H1 (cell line): ENCODE results near the gene ZIC5. TPM values are rescaled to one million over a fixed set of nuclear protein-coding genes. Genes with fewer than 3 reads are reported as not detected.

Source experiments
- CTCF ChIA-PET: fragments of 300-600 bp; sonication (Branson Sonifier 250); formaldehyde crosslinking; loops from one replicate; lab custom pipeline; 2021; ENCODE audit not compliant: partially characterized antibody; lab: Charles Lee
- POLR2A ChIA-PET: fragments of 300-600 bp; sonication (Branson Sonifier 250); formaldehyde crosslinking; loops from one replicate; lab custom pipeline; 2021; ENCODE audit warnings: inconsistent platforms; ENCODE audit not compliant: partially characterized antibody; lab: Charles Lee
- DNase-seq, 2 experiments: peaks; one replicate each; pipeline versions ENCODE4 v3.0.0 to v3.0.0-alpha.2; 2010 to 2022; ENCODE audit warnings: low spot score in 2 of 2, low read depth in 1 of 2, mixed read lengths in 1 of 2
- FAIRE-seq: peaks from 2 replicates; lab custom pipeline; 2011; peaks lifted over from hg19 to GRCh38; lab: Jason Lieb, UNC
- H2AFZ ChIP-seq: 2 replicates; pipeline ENCODE4 v1.8.1; 2012; ENCODE audit warnings: low read length, inconsistent platforms
- H2AK5ac ChIP-seq: 2 replicates; pipeline ENCODE4 v1.6.1; 2013; ENCODE audit warnings: low read depth, low read length
- H2BK120ac ChIP-seq: replicated peaks from 2 replicates; pipeline ENCODE3; 2013; ENCODE audit warnings: low read depth, low read length, inconsistent platforms
- H2BK12ac ChIP-seq: 2 replicates; pipeline ENCODE4 v1.6.1; 2013; ENCODE audit warnings: low read depth, low read length
- H2BK15ac ChIP-seq: 2 replicates; pipeline ENCODE4 v1.6.1; 2013; ENCODE audit warnings: low read length
- H2BK20ac ChIP-seq: 2 replicates; pipeline ENCODE4 v1.6.1; 2013; ENCODE audit warnings: low read length
- H2BK5ac ChIP-seq: 2 replicates; pipeline ENCODE4 v1.6.1; 2013; ENCODE audit warnings: low read depth, low read length
- H3K14ac ChIP-seq: 2 replicates; pipeline ENCODE4 v1.6.1; 2013; ENCODE audit warnings: inconsistent platforms; ENCODE audit not compliant: insufficient read length
- H3K18ac ChIP-seq: 2 replicates; pipeline ENCODE4 v1.6.1; 2013; ENCODE audit warnings: low read length; ENCODE audit errors: extremely low read depth
- H3K23ac ChIP-seq: 2 replicates; pipeline ENCODE4 v1.6.1; 2013; ENCODE audit warnings: inconsistent platforms; ENCODE audit not compliant: insufficient read length
- H3K23me2 ChIP-seq: 2 replicates; pipeline ENCODE4 v1.6.1; 2013; ENCODE audit warnings: low read depth, low read length
- H3K27ac ChIP-seq: 2 replicates; pipeline ENCODE4 v1.6.1; 2011; ENCODE audit warnings: low read depth, low read length, inconsistent platforms
- H3K27me3 ChIP-seq, 4 experiments: replicated peaks in 1 of 4; 1 replicate in 1 of 4; 2 replicates in 3 of 4; pipeline versions ENCODE4 v1.6.1 to v1.8.1; 2011 to 2013; ENCODE audit warnings: low read length in 3 of 4, mild to moderate bottlenecking in 3 of 4, inconsistent platforms in 2 of 4, mixed read lengths in 2 of 4, moderate library complexity in 1 of 4; ENCODE audit not compliant: control insufficient read depth in 3 of 4, insufficient read depth in 3 of 4; ENCODE audit errors: extremely low read depth in 1 of 4
- H3K36me3 ChIP-seq, 4 experiments: 2 replicates each; pipeline versions ENCODE4 v1.6.1 to v1.8.1; 2011 to 2013; ENCODE audit warnings: mild to moderate bottlenecking in 4 of 4, low read length in 3 of 4, moderate library complexity in 2 of 4, control low read depth in 1 of 4, inconsistent platforms in 1 of 4; ENCODE audit not compliant: insufficient read depth in 4 of 4, control insufficient read depth in 2 of 4
- H3K4ac ChIP-seq: replicated peaks from 2 replicates; pipeline ENCODE3; 2013; ENCODE audit warnings: low read length, low read depth, mixed read lengths, inconsistent platforms; ENCODE audit not compliant: insufficient read length
- H3K4me1 ChIP-seq, 4 experiments: replicated peaks in 1 of 4; 1 replicate in 1 of 4; 2 replicates in 3 of 4; pipeline versions ENCODE4 v1.6.1 to v1.8.1; 2011 to 2013; ENCODE audit warnings: low read length in 3 of 4, inconsistent platforms in 2 of 4, mixed read lengths in 1 of 4; ENCODE audit not compliant: insufficient read depth in 4 of 4, control insufficient read depth in 3 of 4
- H3K4me2 ChIP-seq, 2 experiments: 2 replicates each; pipeline versions ENCODE4 v1.6.1 to v1.8.1; 2011 to 2013; ENCODE audit warnings: low read depth in 2 of 2, low read length in 2 of 2, control low read depth in 1 of 2, inconsistent platforms in 1 of 2, mild to moderate bottlenecking in 1 of 2; ENCODE audit not compliant: insufficient read depth in 1 of 2
- H3K4me3 ChIP-seq, 4 experiments: fragments of 200-600, 300-600 bp in 1 of 4; sonication (generic), shearing (Covaris generic), sonication (Bioruptor Twin) in 1 of 4; 2 replicates each; pipeline versions ENCODE4 v1.5.1 to v1.8.1; 2011 to 2016; ENCODE audit warnings: low read length in 4 of 4, low read depth in 3 of 4, control low read depth in 2 of 4, inconsistent platforms in 2 of 4, mild to moderate bottlenecking in 2 of 4, mixed read lengths in 1 of 4, moderate library complexity in 1 of 4; ENCODE audit not compliant: insufficient read depth in 2 of 4; ENCODE audit errors: extremely low read depth in 1 of 4
- H3K56ac ChIP-seq: replicated peaks from 2 replicates; pipeline ENCODE3; 2013; ENCODE audit warnings: low read depth, mild to moderate bottlenecking, mixed read lengths, low read length, inconsistent platforms; ENCODE audit not compliant: insufficient read length
- H3K79me1 ChIP-seq: 2 replicates; pipeline ENCODE4 v1.6.1; 2013; ENCODE audit warnings: low read depth, low read length, control low read depth
- H3K79me2 ChIP-seq, 2 experiments: 2 replicates each; pipeline versions ENCODE4 v1.6.1 to v1.8.1; 2012 to 2013; ENCODE audit warnings: low read length in 2 of 2, mild to moderate bottlenecking in 2 of 2, inconsistent platforms in 1 of 2; ENCODE audit not compliant: insufficient read depth in 2 of 2, control insufficient read depth in 1 of 2
- H3K9ac ChIP-seq, 4 experiments: replicated peaks in 1 of 4; 1 replicate in 1 of 4; 2 replicates in 3 of 4; pipeline versions ENCODE4 v1.6.1 to v1.8.1; 2011 to 2013; ENCODE audit warnings: low read depth in 3 of 4, low read length in 3 of 4, control low read depth in 2 of 4, mild to moderate bottlenecking in 2 of 4, moderate library complexity in 2 of 4, inconsistent platforms in 1 of 4; ENCODE audit errors: extremely low read depth in 1 of 4
- H3K9me3 ChIP-seq, 2 experiments: 2 replicates each; pipeline versions ENCODE4 v1.6.1 to v1.8.1; 2012 to 2013; ENCODE audit warnings: mild to moderate bottlenecking in 2 of 2, moderate library complexity in 2 of 2, control low read depth in 1 of 2, inconsistent platforms in 1 of 2, low read depth in 1 of 2, low read length in 1 of 2, mixed read lengths in 1 of 2; ENCODE audit not compliant: insufficient read depth in 2 of 2
- H4K20me1 ChIP-seq, 2 experiments: replicated peaks in 1 of 2; 2 replicates each; pipeline versions ENCODE3 to v1.8.1; 2011 to 2013; ENCODE audit warnings: inconsistent platforms in 2 of 2, low read length in 2 of 2, mild to moderate bottlenecking in 1 of 2; ENCODE audit not compliant: insufficient read depth in 2 of 2, control insufficient read depth in 1 of 2
- H4K5ac ChIP-seq: 2 replicates; pipeline ENCODE4 v1.6.1; 2013; ENCODE audit warnings: low read length, low read depth, mixed read lengths, inconsistent platforms; ENCODE audit not compliant: insufficient read length
- H4K8ac ChIP-seq: 2 replicates; pipeline ENCODE4 v1.8.0; 2013; ENCODE audit warnings: mild to moderate bottlenecking, moderate library complexity, low read length, inconsistent platforms; ENCODE audit not compliant: insufficient read depth; ENCODE audit errors: extremely low read depth
- H4K91ac ChIP-seq: replicated peaks from 2 replicates; pipeline ENCODE3; 2013; ENCODE audit warnings: low read length, mixed read lengths, inconsistent platforms; ENCODE audit not compliant: insufficient read length
- KDM1A ChIP-seq: fragments of 200-600, 300-600 bp; sonication (generic); IDR thresholded peaks from 2 replicates; pipeline ENCODE4 v1.7.1; 2016; ENCODE audit warnings: mild to moderate bottlenecking, low read length, borderline replicate concordance
- MAFK ChIP-seq: IDR thresholded peaks from 2 replicates; pipeline ENCODE4 v1.6.1; 2012; ENCODE audit warnings: low read depth, mild to moderate bottlenecking, improper control_type of control experiment, low read length
- WGBS, 2 experiments: shearing (Covaris generic) in 1 of 2; methylation state at CpG; one replicate each; pipeline versions ENCODE4 v1.1.6 to v1.1.7; 2013 to 2015; ENCODE audit warnings: low lambda C conversion rate in 2 of 2, mixed read lengths in 2 of 2, inconsistent platforms in 1 of 2, low coverage in 1 of 2, missing lambda C conversion rate in 1 of 2; ENCODE audit not compliant: insufficient replicate concordance in 2 of 2, insufficient coverage in 1 of 2, insufficient read length in 1 of 2; ENCODE audit errors: extremely low coverage in 1 of 2, missing lambda C conversion rate in 1 of 2; 5-methylcytosine and 5-hydroxymethylcytosine counted together
- polyA plus RNA-seq, 7 experiments: library from polyadenylated mRNA; depleted of rRNA in 3 of 7; stranded (reverse) in 5 of 7; unstranded in 2 of 7; fragments of >200 nt in 5 of 7; fragments of 200-250 nt in 2 of 7; gene quantifications; 1 replicate in 5 of 7; 2 replicates in 1 of 7; 4 replicates in 1 of 7; pipeline versions ENCODE4 v1.2.1 to v1.2.3, GENCODE V29; 2011 to 2013; ENCODE audit warnings: missing spikeins in 2 of 7, mixed read lengths in 2 of 7
- total RNA-seq: library from RNA; stranded (reverse); fragmentation: NEBNext Ultra II Directional; extraction: Animal tissue kit (Norgen Biotek cat#: 25700); gene quantifications from 2 replicates; pipeline ENCODE4 v1.2.1, GENCODE V29; 2021

ZIC5 gene
- total and polyA plus RNA-seq, 2 of the 8 experiments (the other 6 are each of a cell fraction or from before 2014, with no cell fraction given) = 14.2 to 52.7 TPM

- FAIRE-seq (no peak), DNase-seq (peak in 1 of 2 experiments; percentile 54)
- Histone ChIP-seq H2BK15ac (no peak overlapping the region), H4K20me1 (no peaks in the 10 kb centered on the region), H2BK120ac (peak overlapping the region; percentile 22), H3K4me1 (peaks cover 0 to 5% (median 1%) of the 10 kb centered on the region in 4 experiments; a peak in 1 of 7 replicates), H3K4me3 (no peak overlapping the region), H3K36me3 (no peaks in the 10 kb centered on the region), H3K79me1 (no peaks in the 10 kb centered on the region), H3K9me3 (peaks cover 0 to 10% of the 10 kb centered on the region in 2 experiments; a peak in 2 of 4 replicates), H3K27ac (no peak overlapping the region), H2BK20ac (no peak overlapping the region; the same call in 1 of the 2 replicates), H3K14ac (no peak overlapping the region), H3K23ac (no peak overlapping the region), H4K8ac (no peak overlapping the region), H3K9ac (no peak overlapping the region), H4K91ac (peak overlapping the region; percentile 65), H3K4ac (no peak overlapping the region), H3K79me2 (no peaks in the 10 kb centered on the region), H3K23me2 (no peaks in the 10 kb centered on the region), H3K18ac (peak overlapping the region; percentile 71), H2BK5ac (no peak overlapping the region; the same call in 1 of the 2 replicates), H2BK12ac (peak overlapping the region; percentile 60; the same call in 1 of the 2 replicates), H4K5ac (no peak overlapping the region), H3K4me2 (no peak overlapping the region), H2AFZ (no peak overlapping the region), H3K27me3 (no peaks in the 10 kb centered on the region), H2AK5ac (0 out of 2 replicates have a peak overlapping the region, but pooled peaks have one; percentile 53), H3K56ac (no peak overlapping the region)
- POLR2A ChIA-PET = interaction anchor here (0.6 kb wide), 1 partner anchor 13 kb away, joined by 3 read pairs; no protein-coding TSS in a partner anchor
- TF ChIP-seq MAFK (no peak), KDM1A (0 out of 2 replicates have a peak, but pooled peaks have one; percentile 29)
- WGBS, 2 experiments = 88% methylated on average over 3 of the region's 3 CpGs; no CpG with 5 or more reads in 1 of the 2 experiments
- CTCF ChIA-PET = interaction anchor here (0.6 to 0.9 kb wide), 5 partner anchors 18 to 1755 kb away, joined by 3 read pairs; no protein-coding TSS in a partner anchor
These were observed 48.3 kb upstream of the ZIC5 start for GRCh38 chr13:100019780-100020356.
